Measurements from ENCODE around the gene SEC31A. TPM values are rescaled to one million over a fixed set of nuclear protein-coding genes. Genes with fewer than 3 reads are reported as not detected.

The SEC31A gene
- polyA plus RNA-seq, 3 donors: 74.8 to 120 (median 107) TPM

DNA sequence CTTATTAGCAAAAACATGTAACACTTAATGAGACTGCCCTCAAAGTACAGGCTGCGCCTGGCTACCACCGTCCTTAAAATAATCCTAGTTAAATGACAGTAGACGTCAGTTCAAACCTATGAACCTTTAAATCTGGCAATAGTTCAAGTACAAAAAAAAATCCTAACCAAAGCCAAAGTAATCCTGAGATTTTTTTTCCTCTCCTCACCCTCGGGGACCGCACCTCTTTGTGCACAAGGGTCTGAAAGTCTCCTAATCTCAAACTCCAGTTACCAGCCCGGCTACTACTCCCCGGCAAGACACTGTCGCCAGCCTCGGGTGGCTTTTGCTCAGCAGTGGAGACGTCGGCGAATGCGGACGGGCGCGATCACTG, 439 bp downstream of the SEC31A start:
- TF ChIP-seq, protein P1, sequence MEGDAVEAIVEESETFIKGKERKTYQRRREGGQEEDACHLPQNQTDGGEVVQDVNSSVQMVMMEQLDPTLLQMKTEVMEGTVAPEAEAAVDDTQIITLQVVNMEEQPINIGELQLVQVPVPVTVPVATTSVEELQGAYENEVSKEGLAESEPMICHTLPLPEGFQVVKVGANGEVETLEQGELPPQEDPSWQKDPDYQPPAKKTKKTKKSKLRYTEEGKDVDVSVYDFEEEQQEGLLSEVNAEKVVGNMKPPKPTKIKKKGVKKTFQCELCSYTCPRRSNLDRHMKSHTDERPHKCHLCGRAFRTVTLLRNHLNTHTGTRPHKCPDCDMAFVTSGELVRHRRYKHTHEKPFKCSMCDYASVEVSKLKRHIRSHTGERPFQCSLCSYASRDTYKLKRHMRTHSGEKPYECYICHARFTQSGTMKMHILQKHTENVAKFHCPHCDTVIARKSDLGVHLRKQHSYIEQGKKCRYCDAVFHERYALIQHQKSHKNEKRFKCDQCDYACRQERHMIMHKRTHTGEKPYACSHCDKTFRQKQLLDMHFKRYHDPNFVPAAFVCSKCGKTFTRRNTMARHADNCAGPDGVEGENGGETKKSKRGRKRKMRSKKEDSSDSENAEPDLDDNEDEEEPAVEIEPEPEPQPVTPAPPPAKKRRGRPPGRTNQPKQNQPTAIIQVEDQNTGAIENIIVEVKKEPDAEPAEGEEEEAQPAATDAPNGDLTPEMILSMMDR (IDR thresholded peaks at IDR 0.05): no peak
- peak overlapping the region; percentile 66 for H2AFZ ChIP-seq (ENCODE audit: insufficient read depth, low read depth, low read length, poor library complexity, severe bottlenecking)
- Mint-ChIP-seq H3K27me3 (ENCODE audit: low read depth in 3 of 3) (no peaks in the 10 kb centered on the region), H3K36me3 (peaks cover 20 to 29% of the 10 kb centered on the region in 2 donors), H3K9me3 (no peaks in the 10 kb centered on the region), H3K27ac (peak overlapping the region; percentile 94 to 98 (median 97)), H3K4me1 (peaks cover 35% of the 10 kb centered on the region), H3K4me3 (peak overlapping the region; percentile 89 to 95)
- peak overlapping the region; percentile 88 to 99 (median 95) for H3K4me3 ChIP-seq (replicated peaks in 1 of 3; ENCODE audit: low read depth in 2 of 3, low read length in 3 of 3)
- H3K9ac ChIP-seq (ENCODE audit: insufficient read depth, low read length, poor library complexity, severe bottlenecking): peak overlapping the region; percentile 94
- H3K27me3 ChIP-seq (ENCODE audit: control insufficient read depth in 2 of 2, insufficient read depth in 2 of 2, low read length in 2 of 2): no peaks in the 10 kb centered on the region
- H3K9me3 ChIP-seq (replicated peaks in 1 of 2; ENCODE audit: control insufficient read depth in 1 of 2, insufficient read depth in 1 of 2, low read length in 2 of 2): no peaks in the 10 kb centered on the region
- H4K20me1 ChIP-seq (ENCODE audit: insufficient read depth, low read length): peaks cover 18% of the 10 kb centered on the region
- peaks cover 76% of the 10 kb centered on the region for H3K79me2 ChIP-seq (ENCODE audit: insufficient read depth, low read length)
- H3K4me1 ChIP-seq (ENCODE audit: control insufficient read depth in 1 of 2, insufficient read depth in 2 of 2, low read length in 2 of 2): peaks cover 17 to 26% of the 10 kb centered on the region in 2 donors
- H3K27ac ChIP-seq (ENCODE audit: low read depth in 1 of 2, low read length in 2 of 2): peak overlapping the region; percentile 95 to 100
- H3K4me2 ChIP-seq (replicated peaks; ENCODE audit: extremely low read depth, low read length, poor library complexity, severe bottlenecking): peak overlapping the region; percentile 87
- intact Hi-C loops (cut with micrococcal nuclease): loop anchor here in 1 of 2 donors (10.0 kb wide), 1 partner anchor 516 kb away; the partner anchor contains the start of gene HNRNPD
- DNase-seq: no peak
- under 1% methylated on average over 16 of the region's 16 CpGs for WGBS (ENCODE audit: insufficient coverage)
- peaks cover 17 to 28% of the 10 kb centered on the region in 2 donors for H3K36me3 ChIP-seq (replicated peaks in 1 of 2; ENCODE audit: control insufficient read depth in 1 of 2, insufficient read depth in 2 of 2, low read length in 2 of 2)

DNA sequence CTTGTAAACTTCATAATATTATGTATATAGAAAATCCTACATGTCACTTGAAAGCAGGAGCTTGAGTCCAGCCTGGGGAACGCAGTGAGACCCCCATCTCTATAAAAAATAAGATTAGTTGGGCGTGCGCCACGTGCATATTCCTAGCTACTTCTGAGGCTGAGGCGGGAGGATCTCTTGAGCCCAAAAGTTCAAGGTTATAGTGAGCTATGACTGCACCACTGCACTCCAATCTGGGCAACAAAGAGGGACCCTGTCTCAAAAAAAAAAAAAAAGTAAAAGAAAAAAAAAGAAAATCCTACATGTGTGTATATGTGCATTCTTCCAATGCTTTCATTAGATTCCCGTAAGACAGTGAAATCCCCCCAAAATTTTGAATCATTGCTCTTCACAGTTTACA, 1.7 kb downstream of the SEC31A start:
- Mint-ChIP-seq H3K9me3 (no peaks in the 10 kb centered on the region), H3K27ac (peak overlapping the region in 4 of 7 donors; percentile 94 to 98 (median 96)), H3K36me3 (peaks cover 12 to 18% of the 10 kb centered on the region in 2 donors), H3K27me3 (ENCODE audit: low read depth in 3 of 3) (no peaks in the 10 kb centered on the region), H3K4me3 (peak overlapping the region; percentile 89 to 95), H3K4me1 (peaks cover 36% of the 10 kb centered on the region)
- peak overlapping the region; percentile 94 for H3K9ac ChIP-seq (ENCODE audit: insufficient read depth, low read length, poor library complexity, severe bottlenecking)
- peaks cover 27% of the 10 kb centered on the region for H4K20me1 ChIP-seq (ENCODE audit: insufficient read depth, low read length)
- peak overlapping the region in 2 of 3 experiments; percentile 88 to 95 for H3K4me3 ChIP-seq (replicated peaks in 1 of 3; ENCODE audit: low read depth in 2 of 3, low read length in 3 of 3)
- H3K4me2 ChIP-seq (replicated peaks; ENCODE audit: extremely low read depth, low read length, poor library complexity, severe bottlenecking): peak overlapping the region; percentile 87
- H3K4me1 ChIP-seq (ENCODE audit: control insufficient read depth in 1 of 2, insufficient read depth in 2 of 2, low read length in 2 of 2): peaks cover 17 to 26% of the 10 kb centered on the region in 2 donors
- TF ChIP-seq, protein P1 (IDR thresholded peaks at IDR 0.05): no peak
- no peaks in the 10 kb centered on the region for H3K27me3 ChIP-seq (ENCODE audit: control insufficient read depth in 2 of 2, insufficient read depth in 2 of 2, low read length in 2 of 2)
- H2AFZ ChIP-seq (ENCODE audit: insufficient read depth, low read depth, low read length, poor library complexity, severe bottlenecking): no peak overlapping the region
- no peak for DNase-seq
- peak overlapping the region in 1 of 2 donors; percentile 95 for H3K27ac ChIP-seq (ENCODE audit: low read depth in 1 of 2, low read length in 2 of 2)
- WGBS (ENCODE audit: insufficient coverage): no CpG with 5 or more reads among the region's 6 CpGs
- H3K36me3 ChIP-seq (replicated peaks in 1 of 2; ENCODE audit: control insufficient read depth in 1 of 2, insufficient read depth in 2 of 2, low read length in 2 of 2): peaks cover 6 to 15% of the 10 kb centered on the region in 2 donors
- intact Hi-C loops (cut with micrococcal nuclease): no loop called here
- no peaks in the 10 kb centered on the region for H3K9me3 ChIP-seq (replicated peaks in 1 of 2; ENCODE audit: control insufficient read depth in 1 of 2, insufficient read depth in 1 of 2, low read length in 2 of 2)
- peaks cover 76% of the 10 kb centered on the region for H3K79me2 ChIP-seq (ENCODE audit: insufficient read depth, low read length)

Data from CD14-positive monocyte (primary cell).